Thyroid gland (tissue), 4 donors: ENCODE data around the gene KIAA1671. TPM values are rescaled to one million over a fixed set of nuclear protein-coding genes. Genes with fewer than 3 reads are reported as not detected.
A peak's percentile ranks its signal among the peaks of the same experiment; 100 is the strongest.

Experiments
- DNase-seq, 2 donors: peaks; one replicate each; pipeline ENCODE4 v3.0.0-alpha.2; 2019
- H3K27ac ChIP-seq, 3 donors: fragments of 200-600 bp; sonication (generic); 1 replicate in 2 of 3; 2 replicates in 1 of 3; pipeline ENCODE4 v1.5.1; 2016 to 2019; ENCODE audit warnings: mild to moderate bottlenecking in 1 of 3, moderate library complexity in 1 of 3
- H3K27me3 ChIP-seq: fragments of 200-600 bp; sonication (generic); one replicate; pipeline ENCODE4 v1.5.1; 2019
- H3K36me3 ChIP-seq, 2 donors: fragments of 200-600 bp; sonication (generic); one replicate each; pipeline ENCODE4 v1.5.1; 2016 to 2019
- H3K4me1 ChIP-seq, 2 donors: fragments of 200-600 bp; sonication (generic); one replicate each; pipeline ENCODE4 v1.5.1; 2017 to 2019
- H3K4me3 ChIP-seq, 3 donors: fragments of 200-600 bp; sonication (generic); replicated peaks in 1 of 3; 1 replicate in 2 of 3; 2 replicates in 1 of 3; pipeline ENCODE4 v1.5.1; 2016; ENCODE audit warnings: mild to moderate bottlenecking in 1 of 3
- H3K9me3 ChIP-seq: fragments of 200-600 bp; sonication (generic); one replicate; pipeline ENCODE4 v1.5.1; 2017
- CTCF ChIP-seq, 6 experiments: fragments of 200-600 bp in 3 of 6; fragments of 450-650 bp in 3 of 6; sonication (generic) in 3 of 6; IDR thresholded peaks; one replicate each; pipeline ENCODE4 v1.5.1; 2016 to 2019; ENCODE audit warnings: antibody characterized with exemption in 6 of 6, mild to moderate bottlenecking in 2 of 6, inconsistent platforms in 1 of 6, moderate library complexity in 1 of 6
- POLR2A ChIP-seq, 2 donors: fragments of 450-650 bp; IDR thresholded peaks; one replicate each; pipeline ENCODE4 v1.6.1; 2017; ENCODE audit warnings: antibody characterized with exemption in 2 of 2, mild to moderate bottlenecking in 2 of 2, moderate library complexity in 1 of 2
- WGBS, 2 donors: methylation state at CpG; one replicate each; pipeline ENCODE4 v1.1.5; 2017; 5-methylcytosine and 5-hydroxymethylcytosine counted together
- intact Hi-C: fragments of 100-400 bp; cut with DNase I; formaldehyde crosslinking; loops from one replicate; pipeline ENCODE4 v1.15.1; 2023
- total RNA-seq, 4 donors: library from RNA; depleted of rRNA; stranded (reverse); fragments of >200 nt; gene quantifications; one replicate each; pipeline ENCODE4 v1.2.3, GENCODE V29; 2016

KIAA1671 gene
- total RNA-seq, 4 donors from 2014 or later, result 63.2 to 111 (median 79.7) TPM

DNA sequence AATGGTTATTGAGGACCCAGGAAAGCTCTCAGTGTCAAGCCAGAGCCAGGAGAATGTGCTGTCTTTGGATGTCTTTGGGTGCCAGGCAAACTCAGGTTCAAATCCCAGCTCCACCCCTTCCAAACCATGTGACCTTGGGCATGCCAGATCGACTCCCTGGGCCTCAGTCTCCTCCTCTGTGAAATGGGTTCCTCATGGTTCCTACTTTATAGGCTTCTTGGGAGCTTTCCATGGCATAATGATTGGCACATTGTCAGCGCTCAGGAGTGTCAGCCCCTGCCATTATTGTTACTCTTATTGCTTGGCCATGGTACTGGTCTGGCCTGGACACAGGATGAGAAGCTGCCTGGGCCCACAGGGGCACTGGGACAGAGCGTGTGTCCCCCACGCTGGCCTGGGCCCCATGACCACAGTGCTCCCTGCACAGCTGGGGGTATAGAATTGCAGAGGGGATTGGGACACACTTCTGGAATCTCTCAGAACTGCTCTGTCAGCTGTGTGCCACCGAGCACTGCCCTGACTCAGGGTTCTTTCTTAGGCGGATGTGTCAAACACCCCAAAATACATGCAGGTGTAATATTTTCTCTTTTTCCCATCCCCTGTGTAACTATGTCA is 209.5 kb downstream of the KIAA1671 start:
- Histone ChIP-seq H3K27me3 (no peaks in the 10 kb centered on the region), H3K4me3 (no peak overlapping the region), H3K36me3 (no peaks in the 10 kb centered on the region), H3K27ac (no peak overlapping the region), H3K9me3 (no peaks in the 10 kb centered on the region), H3K4me1 (peaks cover 21 to 32% of the 10 kb centered on the region in 2 donors)
- TF ChIP-seq CTCF (IDR thresholded peaks at IDR 0.05) (no peak), POLR2A (IDR thresholded peaks at IDR 0.05) (no peak)
- DNase-seq, result no peak
- intact Hi-C loops, result loop anchor here (10.0 kb wide), 1 partner anchor 217 kb away; the partner anchor contains the start of gene LHFPL7
- 93 to 96% methylated on average over 6 of the region's 6 CpGs for WGBS, 2 donors

GRCh38 chr22:25162561-25162960 is 210.0 kb downstream of the KIAA1671 start:
- WGBS, 2 donors, result 89 to 100% methylated on average over 1 of the region's 1 CpG

DNA sequence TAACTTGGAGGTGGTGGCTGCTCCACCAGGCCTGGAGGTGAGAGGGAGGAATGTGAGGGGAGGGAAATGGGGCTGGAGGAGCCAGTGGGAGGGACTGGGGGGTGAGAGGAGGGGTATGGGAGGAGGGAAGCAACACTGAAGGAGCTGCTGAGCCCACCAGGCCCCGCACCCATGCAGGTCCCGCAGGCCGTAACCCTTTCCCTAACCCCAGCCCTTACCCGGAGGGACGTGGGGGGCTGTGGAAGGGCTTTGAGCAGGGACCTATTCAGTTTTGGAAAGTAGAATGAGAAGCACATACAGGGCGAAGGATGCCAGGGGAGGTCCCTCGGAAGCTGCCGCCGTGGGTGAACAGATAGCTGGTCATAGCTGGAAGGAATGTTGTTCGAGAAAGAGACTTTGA is 213.3 kb downstream of the KIAA1671 start:
- intact Hi-C loops, result loop anchor here (10.0 kb wide), 1 partner anchor 221 kb away; the partner anchor contains the start of gene LHFPL7
- no peaks in the 10 kb centered on the region for H3K9me3 ChIP-seq
- 97 to 98% methylated on average over 10 of the region's 10 CpGs for WGBS, 2 donors
- H3K36me3 ChIP-seq, result no peaks in the 10 kb centered on the region
- H3K27me3 ChIP-seq, result no peaks in the 10 kb centered on the region
- no peak overlapping the region for H3K4me3 ChIP-seq
- peaks cover 14 to 36% of the 10 kb centered on the region in 2 donors for H3K4me1 ChIP-seq
- no peak for TF ChIP-seq CTCF (IDR thresholded peaks at IDR 0.05)
- H3K27ac ChIP-seq, result peak overlapping the region; percentile 49 to 69 (median 62)
- DNase-seq, result no peak

More at GRCh38 chr22:25162561-25162960, 210.0 kb downstream of the KIAA1671 start:
- H3K4me3 ChIP-seq, result no peak overlapping the region
- no peaks in the 10 kb centered on the region for H3K27me3 ChIP-seq
- H3K36me3 ChIP-seq, result no peaks in the 10 kb centered on the region
- no peak for DNase-seq
- peaks cover 21 to 32% of the 10 kb centered on the region in 2 donors for H3K4me1 ChIP-seq
- H3K27ac ChIP-seq, result peak overlapping the region in 1 of 3 donors; percentile 40
- intact Hi-C loops, result loop anchor here (10.0 kb wide), 1 partner anchor 218 kb away; the partner anchor contains the start of gene LHFPL7
- TF ChIP-seq CTCF (IDR thresholded peaks at IDR 0.05) (no peak), POLR2A (IDR thresholded peaks at IDR 0.05) (no peak)
- no peaks in the 10 kb centered on the region for H3K9me3 ChIP-seq

GRCh38 chr22:25166266-25167040 is 213.9 kb downstream of the KIAA1671 start:
- no peak overlapping the region for H3K4me3 ChIP-seq
- peaks cover 14 to 36% of the 10 kb centered on the region in 2 donors for H3K4me1 ChIP-seq
- peak overlapping the region in 1 of 3 donors; percentile 33 for H3K27ac ChIP-seq
- intact Hi-C loops, result loop anchor here (10.0 kb wide), 1 partner anchor 222 kb away; the partner anchor contains the start of gene LHFPL7
- 79 to 89% methylated on average over 9 of the region's 9 CpGs for WGBS, 2 donors
- no peak for DNase-seq
- H3K27me3 ChIP-seq, result no peaks in the 10 kb centered on the region
- TF ChIP-seq CTCF (IDR thresholded peaks at IDR 0.05) (no peak), POLR2A (IDR thresholded peaks at IDR 0.05) (no peak)
- no peaks in the 10 kb centered on the region for H3K36me3 ChIP-seq
- H3K9me3 ChIP-seq, result no peaks in the 10 kb centered on the region
